NCI-H345 treated with DMSO at 0.1 percent for 48 hours (cell line): ENCODE data around the gene TRIM33.
A peak's percentile ranks its signal among the peaks of the same experiment; 100 is the strongest.

Experiments used
- DNase-seq: peaks from one replicate; lab custom pipeline; 2025; ENCODE audit not compliant: unreplicated experiment; lab: John Stamatoyannopoulos, UW

Gene TRIM33

DNA sequence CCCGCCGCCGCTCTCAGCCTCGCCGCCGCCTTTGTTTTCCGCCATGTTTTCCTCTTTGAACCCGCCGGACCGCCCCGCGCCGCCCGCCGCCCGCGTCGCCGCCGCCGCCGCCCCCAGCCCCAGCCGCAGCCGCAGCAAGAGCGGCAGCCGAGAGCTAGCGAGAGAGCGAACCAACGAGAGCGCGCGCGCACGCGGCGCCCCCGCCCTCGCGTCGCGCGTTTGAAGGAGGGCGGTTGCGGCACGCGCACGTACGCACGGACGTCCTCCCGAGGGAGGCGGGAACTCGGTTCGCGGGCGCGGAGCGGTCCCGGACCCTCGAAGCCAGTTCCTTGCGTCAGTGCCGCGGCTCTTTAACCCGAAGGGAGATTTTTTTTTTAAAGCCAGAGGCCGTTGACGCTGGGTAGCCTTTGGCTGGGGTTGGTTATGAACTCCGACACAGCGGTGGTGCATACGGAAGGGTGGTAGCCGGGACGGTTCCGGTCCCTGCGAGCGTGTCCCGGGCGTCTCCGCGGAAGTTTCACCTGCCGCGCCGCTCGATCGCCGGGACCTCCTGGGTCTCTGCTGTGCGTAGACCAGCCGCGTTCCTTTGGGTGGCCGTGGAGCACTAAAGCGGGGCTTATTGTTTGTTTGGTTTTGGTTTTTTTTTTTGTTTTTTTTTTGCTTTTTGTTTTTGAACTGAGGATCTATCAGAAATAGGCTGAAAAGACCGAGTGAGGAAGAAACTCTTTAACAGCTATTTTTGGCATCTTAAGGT, at the start of gene TRIM33:
Gene TRIM33, minus strand, starts transcription at position 172 of the 754 bp plus-strand sequence. Its CDS starts 127 bp downstream, at position 45.
- DNase-seq: peak; percentile 69

DNA sequence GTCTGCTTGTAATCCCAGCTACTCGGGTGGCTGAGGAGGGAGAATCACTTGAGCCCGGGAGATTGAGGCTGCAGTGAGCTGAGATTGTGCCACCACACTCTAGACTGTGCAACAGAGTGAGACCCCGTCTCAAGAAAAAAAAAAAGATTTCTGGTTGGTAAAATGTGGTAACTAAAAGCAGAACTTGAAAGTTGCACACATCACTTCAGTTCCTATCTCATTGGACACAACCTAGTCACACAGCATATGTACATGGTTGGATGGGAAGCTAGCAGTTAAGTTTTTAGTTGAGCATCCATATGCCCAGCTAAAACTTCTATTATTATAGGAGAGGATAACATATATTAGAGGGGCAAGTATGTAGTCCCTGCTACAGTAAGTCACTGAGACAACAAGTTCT, 48.4 kb upstream of the TRIM33 start:
- no peak for DNase-seq

DNA sequence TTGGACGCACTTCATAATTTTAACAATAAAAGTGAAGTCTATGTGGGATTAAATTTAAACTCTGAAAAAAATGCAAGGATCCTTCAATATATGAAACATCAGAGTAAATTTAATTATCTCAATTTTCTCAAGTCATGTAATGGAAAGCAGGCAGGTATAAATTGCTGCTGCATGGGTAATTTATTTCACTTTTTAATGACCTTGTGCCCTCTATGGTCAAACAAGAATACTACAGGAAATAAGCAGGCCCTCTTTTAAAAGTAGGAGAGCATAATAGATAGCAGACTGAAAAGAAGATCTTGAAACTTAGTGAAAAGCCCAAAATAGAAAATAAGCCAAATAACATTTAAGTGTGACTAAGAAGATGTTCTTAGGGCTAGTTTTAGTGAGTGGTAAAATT, 47.5 kb upstream of the TRIM33 start:
- DNase-seq: no peak

DNA sequence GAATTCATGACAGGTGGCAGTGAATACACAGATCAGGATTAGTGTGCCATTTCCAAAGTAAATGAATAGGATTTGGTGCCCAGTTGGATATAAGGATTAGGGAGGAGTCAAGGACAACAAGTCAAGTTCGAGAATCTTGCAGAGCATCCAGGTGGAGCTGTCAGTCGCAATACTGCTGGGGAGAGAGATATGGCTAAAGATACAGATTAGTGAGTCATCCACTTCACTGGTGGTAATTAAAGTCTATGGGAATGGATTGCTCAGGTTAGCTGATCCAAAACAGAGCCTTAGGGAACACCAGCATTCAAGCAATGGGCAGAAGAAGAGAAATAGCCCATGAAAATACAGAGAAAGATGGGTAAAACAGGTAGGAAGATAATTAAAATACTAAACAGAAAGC, 43.6 kb upstream of the TRIM33 start:
- DNase-seq: no peak

DNA sequence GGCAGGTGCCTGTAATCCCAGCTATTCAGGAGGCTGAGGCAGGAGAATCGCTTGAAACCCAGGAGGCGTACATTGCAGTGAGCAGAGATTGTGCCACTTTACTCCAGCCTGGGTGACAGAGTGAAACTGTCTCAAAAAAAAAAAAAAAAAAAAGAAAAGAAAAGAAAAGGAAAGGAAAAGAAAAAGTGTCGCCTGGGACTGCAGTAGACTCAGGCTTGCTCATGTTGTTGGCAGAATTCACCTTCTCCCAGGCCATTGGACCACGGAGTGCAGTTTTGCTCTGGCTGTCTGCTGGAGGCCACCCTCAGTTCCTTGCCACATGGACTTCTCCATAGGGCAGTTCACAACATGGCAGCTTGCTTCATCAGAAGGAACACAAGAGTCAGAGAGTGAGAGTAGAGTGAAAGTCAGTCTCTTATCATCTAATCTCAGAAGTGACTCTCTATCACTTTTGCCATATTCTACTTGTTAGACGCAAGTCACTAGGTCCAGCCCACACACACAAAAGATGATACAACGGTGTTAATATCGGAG, 41.2 kb upstream of the TRIM33 start:
- no peak for DNase-seq

DNA sequence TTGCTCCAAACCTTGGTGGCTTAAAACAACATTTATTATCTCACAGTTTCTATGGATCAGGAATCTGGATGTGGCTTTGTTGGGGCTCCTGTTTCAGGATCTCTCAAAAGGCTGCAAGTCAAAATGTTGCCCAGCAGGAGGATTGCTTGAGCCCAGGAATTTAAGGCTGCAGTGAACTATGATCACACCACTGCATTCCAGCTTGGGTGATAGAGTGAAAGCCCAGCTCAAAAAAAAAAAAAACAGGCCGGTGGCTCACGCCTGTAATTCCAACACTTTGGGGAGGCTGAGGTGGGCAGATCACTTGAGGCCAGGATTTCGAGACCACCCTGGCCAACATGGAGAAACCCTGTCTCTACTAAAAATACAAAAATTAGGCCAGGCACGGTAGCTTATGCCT, 40.4 kb upstream of the TRIM33 start:
- DNase-seq: no peak

DNA sequence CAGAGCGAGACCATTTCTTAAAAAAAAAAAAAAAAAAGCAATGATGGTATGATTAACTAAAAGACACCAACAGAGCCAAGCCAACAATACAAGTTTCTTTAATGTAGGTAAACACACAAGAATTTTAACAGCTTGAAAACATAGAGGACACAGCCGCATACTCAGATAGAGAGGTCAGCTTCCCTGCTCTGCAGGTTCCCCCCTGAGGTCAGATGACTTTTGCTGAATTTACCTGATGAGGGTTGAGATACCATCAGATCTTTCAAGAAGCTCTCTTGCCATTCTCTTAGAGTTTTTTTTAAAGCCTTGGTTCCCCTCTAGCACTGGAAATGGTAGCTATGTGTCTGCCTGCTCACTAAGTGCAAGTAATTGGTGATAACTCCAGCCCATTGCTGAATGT, 39.3 kb upstream of the TRIM33 start:
- DNase-seq: no peak

DNA sequence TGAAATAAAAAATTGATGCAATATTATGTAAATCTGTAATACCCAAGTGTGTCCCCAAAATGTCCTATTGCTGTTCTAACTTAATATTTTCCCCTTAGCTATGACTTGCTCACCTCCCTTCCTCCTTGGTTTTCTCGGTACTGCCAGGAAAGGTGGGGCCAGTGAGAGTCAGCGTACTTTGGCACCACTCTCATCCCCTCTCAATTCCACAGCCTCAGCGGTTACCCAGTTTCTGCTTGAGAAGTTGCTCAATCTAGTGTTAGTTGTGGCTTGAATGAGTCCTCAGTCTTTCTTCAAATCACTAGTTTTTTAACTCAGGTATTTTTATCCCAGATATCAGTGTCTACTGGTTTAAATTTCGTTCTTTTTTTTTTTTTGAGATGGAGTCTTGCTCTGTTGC, 38.1 kb upstream of the TRIM33 start:
- no peak for DNase-seq

DNA sequence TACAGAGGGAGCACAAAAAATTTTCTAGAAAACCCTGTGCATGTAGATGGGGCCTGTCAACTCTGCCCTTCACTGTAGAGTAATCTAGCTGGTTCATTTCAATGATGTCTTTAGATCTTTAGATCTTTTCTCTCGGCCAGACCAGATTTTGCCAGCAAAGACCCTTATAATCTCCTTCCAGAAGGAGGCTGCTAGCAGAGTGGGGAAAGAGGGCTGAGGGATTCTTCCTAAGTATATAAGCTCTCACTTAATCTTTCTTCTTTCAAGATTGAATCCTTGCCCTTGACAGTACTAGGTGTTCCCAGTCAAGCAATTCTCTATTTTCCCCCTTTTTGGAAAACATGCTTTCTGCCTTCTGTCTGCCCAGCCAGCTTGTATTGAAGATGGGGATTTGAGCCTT, 36.1 kb upstream of the TRIM33 start:
- DNase-seq: no peak

DNA sequence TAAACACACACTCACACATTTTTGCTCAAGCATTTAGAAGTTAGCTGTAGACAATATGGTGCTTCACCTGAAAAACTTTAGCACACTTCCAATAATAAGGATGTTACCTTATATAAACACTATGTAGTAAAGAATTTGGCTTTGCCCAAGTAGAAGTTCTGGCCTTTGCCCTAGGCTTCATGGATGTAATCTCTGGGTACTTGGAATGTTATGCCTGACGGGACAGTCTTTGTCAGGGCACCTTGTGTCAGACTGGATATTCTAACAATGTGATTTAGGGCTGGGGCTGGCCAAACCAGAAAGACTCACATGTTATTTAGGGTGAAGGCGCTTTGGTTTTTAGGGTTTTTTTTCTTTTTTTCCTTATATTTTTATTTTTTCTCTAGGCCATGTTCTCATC, 34.8 kb upstream of the TRIM33 start:
- no peak for DNase-seq

DNA sequence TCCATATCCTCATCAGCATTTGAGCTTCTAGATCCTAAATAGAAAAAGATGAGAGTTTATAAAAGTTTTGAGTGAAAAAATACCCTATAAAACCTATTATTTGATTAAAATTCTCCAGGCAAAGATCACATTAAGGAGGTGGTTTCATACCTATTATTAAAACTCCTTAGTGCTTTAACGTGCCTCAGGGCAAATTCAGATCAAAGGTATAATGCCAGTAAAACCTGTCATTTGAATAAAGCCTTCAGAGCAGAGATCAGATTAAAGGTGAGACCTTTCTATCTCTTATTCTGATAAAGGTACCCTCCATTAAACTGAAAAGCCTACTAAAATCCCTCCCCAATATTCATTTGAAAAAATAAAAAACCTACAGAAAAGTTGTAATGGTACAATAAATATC, 34.3 kb upstream of the TRIM33 start:
- no peak for DNase-seq

DNA sequence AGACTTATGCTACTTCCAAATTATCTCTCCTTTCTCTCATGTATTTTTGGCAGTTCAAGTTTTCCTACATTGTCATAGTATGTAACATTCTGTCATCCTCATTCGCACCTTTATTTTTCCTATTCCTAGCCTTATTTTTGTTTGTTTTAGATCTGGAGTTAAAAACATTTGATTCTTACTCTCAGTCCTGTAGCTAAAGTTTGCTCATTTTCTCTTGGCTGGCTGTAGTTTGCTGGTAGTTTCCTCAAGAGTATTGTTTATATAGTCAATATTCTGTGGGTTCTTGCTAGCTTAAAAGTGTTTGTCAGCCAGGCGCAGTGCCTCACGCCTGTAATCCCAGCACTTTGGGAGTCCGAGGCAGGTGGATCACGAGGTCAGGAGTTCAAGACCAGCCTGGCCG, 29.8 kb upstream of the TRIM33 start:
- DNase-seq: no peak

DNA sequence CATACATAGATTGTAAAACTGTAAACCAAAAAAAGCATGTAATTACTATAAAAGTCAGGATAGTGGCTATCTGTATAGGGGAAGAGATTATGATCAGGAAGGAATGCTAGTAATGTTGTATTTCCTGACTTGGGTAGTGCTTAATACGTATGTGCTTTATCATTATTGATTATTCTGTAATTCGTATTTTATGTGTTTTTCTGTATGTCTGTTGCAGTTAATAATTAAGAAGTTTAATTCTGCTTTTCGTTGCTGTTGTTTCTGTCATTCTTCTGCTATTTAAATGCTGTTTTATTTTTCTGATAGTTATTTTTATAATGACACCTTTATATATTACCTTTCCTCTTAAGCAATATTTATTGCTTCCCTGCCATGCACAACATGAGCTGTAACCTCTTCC, 29.3 kb upstream of the TRIM33 start:
- no peak for DNase-seq

DNA sequence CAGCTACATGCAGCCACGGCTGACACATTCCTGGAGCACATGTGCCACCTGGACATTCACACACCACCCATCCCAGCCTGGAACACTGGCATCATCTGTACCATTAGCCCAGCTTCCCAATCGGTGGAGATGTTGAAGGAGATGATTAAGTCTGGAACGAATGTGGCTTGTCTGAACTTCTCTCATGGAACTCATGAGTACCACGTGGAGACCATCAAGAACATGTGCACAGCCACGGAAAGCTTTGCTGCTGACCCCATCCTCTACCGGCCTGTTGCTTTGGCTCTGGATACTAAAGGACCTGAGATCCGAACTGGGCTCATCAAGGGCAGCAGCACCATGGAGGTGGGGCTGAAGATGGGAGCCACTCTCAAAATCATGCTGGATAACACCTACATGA, 25.0 kb upstream of the TRIM33 start:
- DNase-seq: no peak

DNA sequence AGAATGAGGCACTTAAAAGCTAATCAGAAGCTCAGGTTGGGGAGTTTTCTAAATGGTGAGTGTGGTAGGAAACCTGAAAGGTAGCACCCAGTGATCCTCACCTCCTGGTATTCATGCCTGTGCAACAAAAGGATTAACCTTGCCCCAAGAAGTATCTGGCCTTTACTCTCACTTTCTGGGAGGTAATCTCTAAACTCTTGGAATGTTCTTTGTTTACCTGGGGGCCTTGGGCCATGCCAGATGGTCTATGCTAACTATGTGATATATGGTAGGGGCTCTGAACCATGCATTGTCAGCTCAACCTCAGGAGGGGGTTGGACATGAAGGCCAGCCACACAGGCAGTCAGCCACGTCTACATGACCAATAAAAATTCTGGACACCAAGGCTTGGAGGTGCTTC, 24.4 kb upstream of the TRIM33 start:
- no peak for DNase-seq

DNA sequence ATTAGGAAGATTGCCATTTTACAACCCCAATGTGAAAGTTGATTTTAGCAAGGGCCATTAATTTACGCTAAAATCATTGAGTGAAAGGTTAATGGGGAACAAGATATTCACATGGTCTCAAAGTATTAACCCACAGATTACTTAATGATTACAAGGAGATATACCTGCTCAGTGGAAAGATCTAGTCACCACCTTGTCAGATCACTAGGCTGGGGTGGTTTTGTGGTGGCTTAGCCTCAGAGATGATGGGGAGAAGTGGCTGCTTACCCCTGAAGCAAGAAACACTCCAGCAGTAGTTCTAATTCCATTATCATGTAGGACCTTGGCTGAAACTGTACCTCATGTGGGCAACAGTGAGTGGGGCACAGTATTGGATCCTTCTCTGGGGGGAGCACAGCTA, 20.1 kb upstream of the TRIM33 start:
- no peak for DNase-seq

DNA sequence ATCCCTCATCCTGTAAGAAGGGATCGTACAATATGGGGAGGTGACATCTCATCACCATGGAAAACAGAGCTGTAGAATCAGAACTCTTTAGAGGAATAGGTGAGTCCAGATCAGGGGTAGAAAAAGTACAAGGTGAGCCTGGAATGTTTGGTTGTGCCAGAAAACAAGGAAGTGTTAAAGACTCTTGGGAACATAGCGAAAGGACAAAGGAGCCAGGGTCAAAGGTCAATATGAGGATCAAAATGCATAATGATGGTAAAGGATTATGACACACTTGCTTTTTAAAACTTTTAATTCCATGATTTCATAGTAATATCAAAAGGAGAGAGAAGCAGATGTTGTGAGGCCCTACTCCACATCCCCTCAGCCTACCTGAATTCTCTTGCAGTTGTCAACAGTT, 19.2 kb upstream of the TRIM33 start:
- no peak for DNase-seq

DNA sequence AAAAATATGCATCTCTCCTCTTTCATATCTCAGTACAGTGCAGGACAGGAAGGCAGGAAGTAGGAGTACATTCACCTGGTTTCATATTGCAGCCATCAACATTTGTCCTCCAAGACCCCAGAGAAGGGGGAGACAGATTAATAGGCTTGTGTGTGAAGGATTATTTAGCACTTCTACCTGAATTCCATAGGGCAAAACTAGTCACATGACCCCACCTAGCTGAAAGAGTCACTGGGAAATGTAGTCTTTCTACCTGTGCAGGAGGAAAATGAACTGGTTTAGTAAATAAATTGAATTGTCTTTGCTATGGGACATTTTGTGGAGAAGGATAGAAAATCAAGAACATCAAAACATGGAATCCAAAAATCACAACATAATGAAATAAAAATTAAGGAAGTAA, 13.9 kb upstream of the TRIM33 start:
- no peak for DNase-seq

DNA sequence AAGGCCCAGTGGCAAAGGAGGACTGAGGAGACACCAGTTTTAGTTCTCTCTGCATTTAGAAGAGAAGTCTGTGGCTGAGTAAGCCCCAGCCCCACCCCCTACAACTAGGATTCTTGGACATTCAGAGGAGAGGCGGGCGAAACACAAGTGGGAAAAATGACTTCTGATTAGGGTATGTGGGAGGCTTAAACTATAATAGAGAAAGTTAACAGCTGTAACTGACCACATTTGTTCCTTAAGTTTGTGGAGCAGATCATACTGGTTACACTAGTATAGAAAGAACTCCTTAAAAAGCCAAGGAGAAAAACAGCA, 11.2 kb upstream of the TRIM33 start:
- no peak for DNase-seq

DNA sequence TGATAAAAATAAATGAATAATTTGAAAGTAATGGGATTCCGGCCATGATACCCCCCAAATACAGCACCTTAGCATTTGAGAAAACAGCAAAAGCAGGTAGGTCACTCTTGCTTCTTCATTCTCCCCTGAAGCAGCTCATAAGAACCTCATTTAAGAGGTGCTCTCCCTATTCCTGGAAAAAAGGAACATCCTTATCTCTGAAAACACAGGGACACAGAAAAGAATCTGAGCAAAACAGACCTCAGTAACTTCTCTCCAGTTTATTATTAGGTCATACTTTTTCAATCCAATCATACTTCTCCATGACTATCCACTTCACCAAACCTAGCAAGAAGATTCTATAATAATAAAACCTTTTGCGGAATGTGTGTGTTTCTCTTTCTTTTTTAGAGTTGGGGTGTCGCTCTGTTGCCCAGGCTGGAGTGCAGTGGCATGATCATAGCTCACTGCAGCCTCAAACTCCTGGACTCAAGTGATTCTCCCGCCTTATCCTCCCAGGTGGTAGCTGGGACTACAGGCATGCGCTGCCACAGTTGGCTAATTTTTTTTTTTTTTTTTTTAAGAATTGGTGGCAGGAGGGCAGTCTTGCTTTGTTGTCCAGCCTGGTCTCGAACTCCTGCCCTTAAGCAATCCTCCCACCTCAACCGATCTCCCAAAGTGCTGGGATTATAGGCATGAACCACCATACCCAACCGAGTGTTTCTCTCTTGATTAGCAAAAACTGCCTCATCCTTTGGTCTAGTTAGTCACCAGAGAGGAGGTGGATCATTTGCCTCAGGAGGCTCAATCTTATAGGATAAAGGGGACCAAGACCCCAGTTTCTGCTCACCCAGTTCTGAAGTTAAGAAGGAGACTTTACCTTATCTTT, 10.6 kb upstream of the TRIM33 start:
- DNase-seq: no peak

DNA sequence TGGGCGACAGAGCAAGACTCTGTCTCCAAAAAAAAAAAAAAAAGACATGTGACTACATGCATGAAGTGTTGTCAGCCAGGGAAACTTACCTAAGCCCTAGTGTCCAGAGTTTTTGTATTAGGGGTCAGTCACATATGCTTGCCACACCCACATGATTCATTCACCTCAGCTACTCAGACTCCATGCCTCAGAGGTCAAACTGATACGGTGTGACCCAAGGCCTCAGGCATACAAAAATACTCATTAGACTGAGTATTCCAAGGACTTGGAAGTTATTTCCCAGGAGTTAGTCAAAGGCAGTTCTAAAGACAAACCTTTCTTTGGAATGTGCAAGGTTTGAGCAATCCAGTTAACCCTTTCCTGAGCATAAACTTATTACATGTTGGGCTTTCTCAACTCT, 6.3 kb upstream of the TRIM33 start:
- DNase-seq: no peak

DNA sequence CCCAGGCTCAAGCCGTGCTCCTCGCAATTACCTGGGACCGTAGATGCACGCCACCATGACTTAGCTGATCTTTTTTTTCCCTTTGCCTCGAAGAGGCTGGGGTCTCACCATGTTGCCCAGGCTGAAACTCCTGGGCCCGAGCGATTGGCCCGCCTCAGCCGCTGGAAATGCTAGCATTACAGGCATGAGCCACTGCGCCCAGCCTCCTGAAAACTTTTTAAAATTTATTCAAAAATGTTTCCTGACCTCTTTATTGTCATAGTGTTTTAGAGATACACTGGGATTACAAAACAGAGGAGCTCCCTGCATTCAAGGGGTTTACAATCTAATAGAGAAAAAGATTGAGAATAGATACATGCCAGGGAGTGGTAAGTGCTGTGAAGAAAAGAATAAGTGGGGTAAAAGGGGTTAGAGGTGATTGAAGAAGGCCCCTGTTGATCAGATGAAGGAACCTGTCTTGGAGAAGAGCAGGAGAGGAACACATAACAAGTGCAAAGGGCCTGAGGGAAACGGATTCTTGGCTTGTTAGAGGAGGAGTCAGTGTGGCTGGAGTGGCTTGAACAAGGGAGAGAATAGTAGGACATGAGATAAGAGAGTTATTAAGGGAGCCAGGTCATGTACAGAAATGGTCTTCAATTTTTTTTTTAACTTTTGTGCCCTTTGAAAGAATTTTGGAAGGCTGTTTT, 1.7 kb upstream of the TRIM33 start:
- no peak for DNase-seq
